ENCODE measurements around the gene DEGS2. TPM values are rescaled to one million over a fixed set of nuclear protein-coding genes. Genes with fewer than 3 reads are reported as not detected.

The DEGS2 gene
- total RNA-seq, 1 experiment from 2014 or later: 0.95 TPM

DNA sequence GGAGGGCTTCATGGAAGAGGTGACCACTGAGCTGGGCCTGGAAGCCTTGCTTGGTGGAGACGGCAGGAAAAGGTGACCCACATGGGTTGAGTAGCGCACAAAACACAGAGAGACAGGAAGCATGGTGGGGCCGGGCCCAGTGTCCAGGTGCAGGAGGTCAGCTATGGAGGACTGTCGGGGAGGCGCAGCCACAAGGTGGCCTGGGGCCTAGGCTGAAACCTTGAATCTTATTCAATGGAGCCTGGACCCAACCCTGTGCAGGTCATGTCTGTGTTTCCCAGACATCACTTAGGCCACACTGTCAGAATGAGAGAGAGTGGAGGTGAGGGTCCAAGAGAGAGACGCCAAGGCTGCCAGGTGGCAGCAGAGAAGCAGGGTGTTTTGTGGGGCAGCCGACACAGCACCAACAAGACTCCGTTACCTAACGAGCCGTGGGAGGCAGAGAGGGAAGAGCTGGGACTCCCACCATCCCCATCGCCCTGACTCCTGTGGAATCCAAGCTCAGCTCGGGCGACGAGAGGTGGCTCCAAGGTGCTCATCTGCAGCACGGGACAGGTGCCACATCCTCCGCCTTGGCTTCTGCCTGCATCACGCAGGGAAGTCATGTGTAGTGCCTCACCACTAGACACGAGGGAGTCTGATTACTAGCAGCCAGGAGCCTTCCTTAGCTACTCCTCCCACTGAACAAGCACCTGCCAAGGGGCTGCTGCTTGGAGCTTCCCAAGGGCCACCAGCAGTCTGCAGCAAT, 38.7 kb downstream of the DEGS2 start:
- peak; percentile 77 for DNase-seq (ENCODE audit: low spot score)
- in situ Hi-C loops (cut with HindIII; ENCODE audit: low sequenced_read_pairs): no loop called here

GRCh38 chr14:100119251-100119650, 40.2 kb downstream of the DEGS2 start:
- in situ Hi-C loops (cut with HindIII; ENCODE audit: low sequenced_read_pairs): no loop called here
- no peak for DNase-seq (ENCODE audit: low spot score)

DNA sequence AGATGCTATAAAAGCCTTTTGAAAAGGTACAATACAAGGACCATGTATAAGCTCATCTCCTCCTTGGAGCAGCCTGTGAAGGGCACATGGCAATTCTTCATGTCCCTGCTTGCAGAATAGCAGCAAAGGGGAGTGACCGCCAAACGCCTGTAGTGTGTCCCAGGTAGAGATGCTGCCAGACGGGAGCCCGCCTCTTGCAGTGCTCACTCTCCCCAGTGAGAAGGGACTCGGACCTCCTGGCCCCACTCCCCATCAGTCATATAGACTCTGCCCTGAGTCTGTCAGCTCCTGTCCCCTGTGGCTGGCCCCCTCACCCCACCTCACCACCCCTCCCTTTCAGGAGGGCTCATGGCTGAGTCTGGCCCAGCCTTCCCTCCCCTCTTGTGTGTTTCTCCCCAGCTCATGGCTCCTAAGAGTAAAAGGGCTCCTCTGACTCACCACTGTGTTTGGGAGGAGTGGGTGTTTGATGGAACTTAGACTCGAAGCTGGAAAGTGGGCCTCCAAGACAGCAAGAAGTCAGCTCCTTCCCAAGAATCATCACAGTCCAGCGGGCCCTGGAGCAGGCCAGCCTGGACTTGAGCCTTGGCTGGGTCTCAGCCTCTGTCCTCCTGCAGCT, 40.9 kb downstream of the DEGS2 start:
- in situ Hi-C loops (cut with HindIII; ENCODE audit: low sequenced_read_pairs): no loop called here
- DNase-seq (ENCODE audit: low spot score): peak; percentile 53

- peak; percentile 55 for DNase-seq (ENCODE audit: low spot score)
- in situ Hi-C loops (cut with HindIII; ENCODE audit: low sequenced_read_pairs): no loop called here
Measured at GRCh38 chr14:100117633-100118395, 41.6 kb downstream of the DEGS2 start.

DNA sequence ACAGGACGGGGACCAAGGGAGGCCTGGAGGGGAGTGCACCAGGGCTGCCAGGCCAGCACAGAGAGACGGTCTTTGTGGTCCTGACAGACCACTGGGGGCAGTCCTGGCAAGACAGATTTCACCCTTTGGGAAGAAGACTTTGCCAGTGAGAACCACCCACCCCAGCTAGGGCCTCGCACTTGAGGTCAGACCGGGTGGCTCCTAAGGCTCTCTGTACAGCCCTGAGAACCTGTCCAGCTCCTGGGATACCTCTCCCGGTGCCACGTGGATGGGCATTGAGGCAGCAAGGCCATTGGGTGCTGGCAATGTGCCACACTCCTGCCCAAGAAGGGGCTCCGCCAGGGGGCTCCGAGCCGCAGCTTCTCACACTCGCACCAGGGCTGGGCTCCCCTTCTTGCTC, 42.4 kb downstream of the DEGS2 start:
- in situ Hi-C loops (cut with HindIII; ENCODE audit: low sequenced_read_pairs): no loop called here
- no peak for DNase-seq (ENCODE audit: low spot score)

- peak; percentile 98 for DNase-seq (ENCODE audit: low spot score)
- in situ Hi-C loops (cut with HindIII; ENCODE audit: low sequenced_read_pairs): no loop called here
Measured at GRCh38 chr14:100116134-100116533, 43.3 kb downstream of the DEGS2 start.

DNA sequence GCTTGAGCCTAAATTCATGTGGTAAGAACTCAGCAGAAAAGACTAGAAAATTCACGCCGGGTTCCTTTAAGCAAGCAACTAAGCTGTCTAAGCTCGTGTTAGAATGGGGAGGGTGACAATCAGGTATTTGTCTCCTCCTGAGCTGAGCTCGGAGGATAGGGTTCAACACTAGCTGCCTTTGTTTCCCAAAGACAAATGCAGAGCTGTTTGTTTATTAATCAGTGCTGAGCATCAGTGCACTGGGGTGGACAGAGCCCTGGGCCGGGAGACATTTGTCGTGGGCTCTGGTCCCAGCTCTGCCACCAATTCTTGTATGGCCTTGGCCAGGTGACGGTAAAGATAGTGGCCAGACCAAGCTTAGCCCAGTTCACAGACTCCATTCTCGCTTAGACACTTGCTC, 43.7 kb downstream of the DEGS2 start:
- in situ Hi-C loops (cut with HindIII; ENCODE audit: low sequenced_read_pairs): no loop called here
- DNase-seq (ENCODE audit: low spot score): no peak

GRCh38 chr14:100115236-100115635, 44.2 kb downstream of the DEGS2 start:
- in situ Hi-C loops (cut with HindIII; ENCODE audit: low sequenced_read_pairs): no loop called here
- DNase-seq (ENCODE audit: low spot score): no peak

GRCh38 chr14:100114109-100114765, 45.2 kb downstream of the DEGS2 start:
- in situ Hi-C loops (cut with HindIII; ENCODE audit: low sequenced_read_pairs): no loop called here
- no peak for DNase-seq (ENCODE audit: low spot score)

DNA sequence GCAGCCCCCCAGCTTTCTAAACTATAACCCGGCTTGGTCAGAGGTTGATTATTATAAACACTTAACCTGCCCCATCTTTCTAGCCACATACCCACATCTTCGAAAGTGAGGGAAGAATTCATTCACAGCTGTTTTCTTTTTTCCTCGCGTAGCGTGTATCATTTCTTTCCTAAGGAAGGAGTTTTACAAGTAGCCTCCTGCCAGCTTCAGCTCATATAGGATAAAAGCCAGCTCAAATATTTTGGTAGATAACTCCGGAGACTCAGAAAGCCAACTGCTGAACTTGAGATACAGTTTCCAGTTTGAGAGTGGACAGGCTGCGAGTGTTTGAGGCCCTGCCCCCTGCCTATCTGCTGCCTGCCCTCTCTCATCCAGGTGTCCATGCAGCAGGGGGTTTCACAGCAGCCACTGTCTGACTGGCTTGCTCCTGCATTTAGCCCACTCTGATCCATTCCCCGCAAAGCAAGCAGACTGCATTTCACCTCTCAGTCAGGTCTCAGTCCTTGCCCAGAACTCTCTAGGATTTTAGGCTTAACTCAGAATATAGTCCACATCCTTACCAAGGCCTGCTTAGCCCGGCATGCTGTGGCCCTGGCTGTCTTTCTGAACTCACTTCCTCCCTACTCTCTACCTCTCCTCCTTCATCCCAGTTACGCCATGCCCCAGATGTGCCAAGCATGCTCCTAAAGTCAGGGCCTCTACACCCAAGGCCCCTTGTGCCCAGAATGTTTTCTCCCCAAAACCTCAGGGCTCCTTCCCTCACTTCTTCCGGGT, 47.3 kb downstream of the DEGS2 start:
- in situ Hi-C loops (cut with HindIII; ENCODE audit: low sequenced_read_pairs): no loop called here

GRCh38 chr14:100110816-100111215, 48.6 kb downstream of the DEGS2 start:
- DNase-seq (ENCODE audit: low spot score): no peak
- in situ Hi-C loops (cut with HindIII; ENCODE audit: low sequenced_read_pairs): no loop called here

More for the DNA sequence above, 47.3 kb downstream of the DEGS2 start:
- DNase-seq (ENCODE audit: low spot score): no peak

- in situ Hi-C loops (cut with HindIII; ENCODE audit: low sequenced_read_pairs): no loop called here
- DNase-seq (ENCODE audit: low spot score): no peak
Measured at GRCh38 chr14:100109594-100109955, 49.9 kb downstream of the DEGS2 start.

- no peak for DNase-seq (ENCODE audit: low spot score)
- in situ Hi-C loops (cut with HindIII; ENCODE audit: low sequenced_read_pairs): no loop called here
Measured at GRCh38 chr14:100108840-100109593, 50.4 kb downstream of the DEGS2 start.

- in situ Hi-C loops (cut with HindIII; ENCODE audit: low sequenced_read_pairs): no loop called here
- peak; percentile 69 for DNase-seq (ENCODE audit: low spot score)
Measured at GRCh38 chr14:100108042-100108825, 51.2 kb downstream of the DEGS2 start.

DNA sequence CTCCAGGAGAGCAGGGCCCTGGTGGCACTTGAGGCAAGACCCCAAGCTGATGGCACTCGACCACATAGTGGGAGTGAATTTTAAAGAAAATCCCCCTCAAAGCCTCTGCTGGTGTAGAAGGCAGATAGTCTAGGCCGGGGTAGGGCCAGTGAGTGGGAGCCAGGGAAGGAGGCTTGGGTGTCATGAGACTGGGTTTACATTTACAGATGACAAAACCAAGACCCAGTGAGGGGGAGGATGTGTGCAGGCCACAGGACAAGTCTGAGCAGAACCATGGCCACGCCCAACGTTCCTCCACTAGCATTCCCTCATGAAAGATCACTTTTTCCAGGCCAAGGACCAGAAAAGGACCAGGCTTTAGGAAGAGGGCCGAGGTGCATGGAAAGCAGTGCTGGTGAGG, 52.2 kb downstream of the DEGS2 start:
- no peak for DNase-seq (ENCODE audit: low spot score)
- in situ Hi-C loops (cut with HindIII; ENCODE audit: low sequenced_read_pairs): no loop called here

DNA sequence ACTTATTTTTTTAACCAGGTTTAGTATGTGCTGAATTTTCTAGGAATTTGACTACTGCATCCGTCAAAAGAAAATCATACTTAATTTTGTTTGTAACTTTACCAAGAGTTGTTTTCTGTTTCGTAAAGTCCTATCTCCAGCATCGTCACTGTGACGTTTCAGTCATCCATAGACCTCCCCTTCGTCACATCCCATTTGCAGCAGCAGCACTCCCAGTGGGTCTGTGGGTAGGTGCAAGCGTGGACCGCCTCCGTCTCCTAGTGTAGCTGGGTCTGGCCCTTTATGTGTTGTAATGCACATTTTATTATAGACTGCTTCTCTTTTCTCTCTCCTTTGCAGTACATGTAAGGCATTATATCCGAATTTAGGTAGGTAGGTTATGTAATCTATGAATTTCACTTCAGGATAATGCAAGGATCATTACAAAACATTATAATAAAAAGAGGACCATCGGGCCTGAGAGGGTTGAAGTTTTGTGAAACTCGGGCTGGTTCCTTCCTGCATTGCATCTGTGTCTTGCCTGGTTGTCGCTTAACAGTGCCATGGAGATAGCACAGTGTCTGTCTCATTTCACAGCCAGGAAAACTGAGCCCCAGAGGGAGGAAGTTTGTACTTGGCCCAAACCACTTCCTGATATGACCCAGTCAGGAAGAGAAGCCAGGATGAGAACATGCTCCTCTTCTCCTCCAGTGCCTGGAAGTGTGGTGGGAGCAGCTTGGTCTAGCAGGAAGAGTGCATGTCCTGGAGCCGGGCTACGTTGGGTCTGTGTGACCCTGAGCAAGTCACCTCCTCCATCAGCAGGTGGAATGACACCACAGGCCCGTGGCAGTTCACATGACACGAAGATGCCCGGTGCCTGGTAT, 53.0 kb downstream of the DEGS2 start:
- no peak for DNase-seq (ENCODE audit: low spot score)
- in situ Hi-C loops (cut with HindIII; ENCODE audit: low sequenced_read_pairs): no loop called here

Data from G401 (cell line).